ENCODE data around the gene PTPRM. TPM values are rescaled to one million over a fixed set of nuclear protein-coding genes. Genes with fewer than 3 reads are reported as not detected.

Gene PTPRM
- total RNA-seq, 1 experiment from 2014 or later: 42.3 TPM

- CTCF ChIA-PET: no interaction called here
- DNase-seq: no peak
- no peak overlapping the region for H3K4me3 Mint-ChIP-seq (ENCODE audit: low read depth, unreplicated experiment)
- H3K27me3 Mint-ChIP-seq (ENCODE audit: unreplicated experiment): no peaks in the 10 kb centered on the region
- H3K4me1 Mint-ChIP-seq (ENCODE audit: low read depth, unreplicated experiment): no peaks in the 10 kb centered on the region
- no peak overlapping the region for H3K27ac Mint-ChIP-seq (ENCODE audit: unreplicated experiment)
- no peak for TF ChIP-seq CTCF (IDR thresholded peaks at IDR 0.05; ENCODE audit: unreplicated experiment)
- H3K9me3 Mint-ChIP-seq (ENCODE audit: low read depth, unreplicated experiment): no peaks in the 10 kb centered on the region
- intact Hi-C loops (cut with micrococcal nuclease; ENCODE audit: unreplicated experiment): no loop called here
- peaks cover 5% of the 10 kb centered on the region for H3K36me3 Mint-ChIP-seq (ENCODE audit: insufficient read depth, unreplicated experiment)
- no TSS peak for BruUV-seq (replicated peaks)
Measured at GRCh38 chr18:8379187-8379941, 812.2 kb downstream of the PTPRM start.

GRCh38 chr18:8380006-8380405, 812.9 kb downstream of the PTPRM start:
- H3K9me3 Mint-ChIP-seq (ENCODE audit: low read depth, unreplicated experiment): no peaks in the 10 kb centered on the region
- DNase-seq: no peak
- no peak overlapping the region for H3K27ac Mint-ChIP-seq (ENCODE audit: unreplicated experiment)
- CTCF ChIA-PET: no interaction called here
- H3K4me3 Mint-ChIP-seq (ENCODE audit: low read depth, unreplicated experiment): no peak overlapping the region
- H3K36me3 Mint-ChIP-seq (ENCODE audit: insufficient read depth, unreplicated experiment): peaks cover 5% of the 10 kb centered on the region
- H3K27me3 Mint-ChIP-seq (ENCODE audit: unreplicated experiment): no peaks in the 10 kb centered on the region
- TF ChIP-seq CTCF (IDR thresholded peaks at IDR 0.05; ENCODE audit: unreplicated experiment): no peak
- H3K4me1 Mint-ChIP-seq (ENCODE audit: low read depth, unreplicated experiment): no peaks in the 10 kb centered on the region
- intact Hi-C loops (cut with micrococcal nuclease; ENCODE audit: unreplicated experiment): no loop called here
- no TSS peak for BruUV-seq (replicated peaks)

- intact Hi-C loops (cut with micrococcal nuclease; ENCODE audit: unreplicated experiment): no loop called here
- CTCF ChIA-PET: interaction anchor here (0.7 kb wide), 1 partner anchor 641 kb away, joined by 3 read pairs; no protein-coding TSS in a partner anchor
- Mint-ChIP-seq H3K27me3 (ENCODE audit: unreplicated experiment) (no peaks in the 10 kb centered on the region), H3K36me3 (ENCODE audit: insufficient read depth, unreplicated experiment) (peaks cover 5% of the 10 kb centered on the region), H3K27ac (ENCODE audit: unreplicated experiment) (no peak overlapping the region), H3K4me3 (ENCODE audit: low read depth, unreplicated experiment) (no peak overlapping the region), H3K4me1 (ENCODE audit: low read depth, unreplicated experiment) (no peaks in the 10 kb centered on the region), H3K9me3 (ENCODE audit: low read depth, unreplicated experiment) (no peaks in the 10 kb centered on the region)
- DNase-seq: no peak
- no TSS peak for BruUV-seq (replicated peaks)
- TF ChIP-seq CTCF (IDR thresholded peaks at IDR 0.05; ENCODE audit: unreplicated experiment): no peak
Measured at GRCh38 chr18:8380926-8381325, 813.8 kb downstream of the PTPRM start.

DNA sequence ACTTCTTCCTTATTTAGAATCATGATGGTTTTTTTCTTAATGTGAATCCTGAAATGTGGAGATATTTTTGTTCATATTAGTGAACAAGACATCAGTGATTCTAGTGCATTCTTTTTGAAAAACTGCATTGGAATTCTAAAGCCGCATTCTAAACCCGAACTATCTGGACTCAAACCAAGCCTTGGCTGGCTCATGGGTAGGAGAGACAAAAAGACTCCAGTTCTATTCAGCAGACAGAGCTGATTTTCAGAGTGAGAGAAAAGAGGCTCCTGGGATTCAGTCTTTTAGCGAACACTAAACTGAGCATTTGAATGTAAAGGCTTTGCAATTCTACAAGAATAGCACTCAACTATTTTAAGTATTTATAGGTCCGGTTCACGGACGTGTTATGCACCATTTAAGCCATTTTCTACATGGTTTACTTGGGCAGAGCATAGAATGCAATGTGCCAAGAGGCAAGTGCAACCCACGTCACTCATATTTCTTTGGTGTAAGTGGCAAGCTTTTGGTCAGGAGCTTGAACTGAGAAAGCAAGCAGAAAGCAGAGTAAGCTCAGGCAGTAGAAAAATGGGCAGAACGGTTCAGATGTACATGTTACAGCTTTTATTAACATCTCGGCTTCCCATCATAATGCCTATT, 814.8 kb downstream of the PTPRM start:
- CTCF ChIA-PET: interaction anchor here (0.7 kb wide), 1 partner anchor 642 kb away, joined by 3 read pairs; no protein-coding TSS in a partner anchor
- H3K36me3 Mint-ChIP-seq (ENCODE audit: insufficient read depth, unreplicated experiment): peaks cover 5% of the 10 kb centered on the region

More for the DNA sequence above, 814.8 kb downstream of the PTPRM start:
- BruUV-seq (replicated peaks): no TSS peak
- no peak overlapping the region for H3K27ac Mint-ChIP-seq (ENCODE audit: unreplicated experiment)
- no peaks in the 10 kb centered on the region for H3K4me1 Mint-ChIP-seq (ENCODE audit: low read depth, unreplicated experiment)
- TF ChIP-seq CTCF (IDR thresholded peaks at IDR 0.05; ENCODE audit: unreplicated experiment): no peak
- intact Hi-C loops (cut with micrococcal nuclease; ENCODE audit: unreplicated experiment): no loop called here
- H3K4me3 Mint-ChIP-seq (ENCODE audit: low read depth, unreplicated experiment): no peak overlapping the region
- no peaks in the 10 kb centered on the region for H3K27me3 Mint-ChIP-seq (ENCODE audit: unreplicated experiment)
- H3K9me3 Mint-ChIP-seq (ENCODE audit: low read depth, unreplicated experiment): no peaks in the 10 kb centered on the region
- DNase-seq: no peak

Measured in Calu3 (cell line).